NCI-H2171 treated with DMSO at 0.1 percent for 48 hours (cell line): ENCODE results near the gene NHSL2.

Source experiments
- DNase-seq: peaks from one replicate; lab custom pipeline; 2025; lab: John Stamatoyannopoulos, UW

NHSL2 gene

GRCh38 chrX:72110051-72110875 lies 199.6 kb downstream of the NHSL2 start:
- no peak for DNase-seq

- DNase-seq = no peak
These were observed 200.4 kb downstream of the NHSL2 start for GRCh38 chrX:72110876-72111708.

- no peak for DNase-seq
These were observed 202.8 kb downstream of the NHSL2 start for GRCh38 chrX:72113461-72113860.

- no peak for DNase-seq
These were observed 203.7 kb downstream of the NHSL2 start for GRCh38 chrX:72114306-72114705.

GRCh38 chrX:72114807-72115206 lies 204.2 kb downstream of the NHSL2 start:
- DNase-seq = no peak

- DNase-seq = no peak
These were observed 204.7 kb downstream of the NHSL2 start for GRCh38 chrX:72115380-72115779.

GRCh38 chrX:72117636-72118210 lies 207.1 kb downstream of the NHSL2 start:
- peak; percentile 65 for DNase-seq

GRCh38 chrX:72120837-72121236 lies 210.2 kb downstream of the NHSL2 start:
- peak; percentile 3 for DNase-seq

- DNase-seq = no peak
These were observed 210.7 kb downstream of the NHSL2 start for GRCh38 chrX:72121383-72121782.

- DNase-seq = no peak
These were observed 212.1 kb downstream of the NHSL2 start for GRCh38 chrX:72122621-72123337.

GRCh38 chrX:72123471-72124185 lies 213.0 kb downstream of the NHSL2 start:
- no peak for DNase-seq

GRCh38 chrX:72124540-72125201 lies 214.0 kb downstream of the NHSL2 start:
- no peak for DNase-seq

- DNase-seq = peak; percentile 78
These were observed 214.8 kb downstream of the NHSL2 start for GRCh38 chrX:72125331-72126047.

GRCh38 chrX:72126048-72126415 lies 215.4 kb downstream of the NHSL2 start:
- DNase-seq = no peak

- peak; percentile 82 for DNase-seq
These were observed 216.0 kb downstream of the NHSL2 start for GRCh38 chrX:72126539-72127140.

GRCh38 chrX:72127332-72127731 lies 216.7 kb downstream of the NHSL2 start:
- no peak for DNase-seq

GRCh38 chrX:72128183-72128834 lies 217.7 kb downstream of the NHSL2 start:
- DNase-seq = no peak

- DNase-seq = no peak
These were observed 218.2 kb downstream of the NHSL2 start for GRCh38 chrX:72128881-72129280.

GRCh38 chrX:72129661-72130060 lies 219.0 kb downstream of the NHSL2 start:
- DNase-seq = no peak
